ENCODE measurements around the gene MAPK10. TPM values are rescaled to one million over a fixed set of nuclear protein-coding genes. Genes with fewer than 3 reads are reported as not detected.
A peak's percentile ranks its signal among the peaks of the same experiment; 100 is the strongest.

Gene MAPK10
- total RNA-seq, 1 donor from 2014 or later: 92.6 TPM

GRCh38 chr4:86366920-86367319, 7.1 kb upstream of the MAPK10 start:
- Mint-ChIP-seq H3K27me3 (ENCODE audit: unreplicated experiment) (no peaks in the 10 kb centered on the region), H3K36me3 (ENCODE audit: unreplicated experiment) (no peaks in the 10 kb centered on the region), H3K9me3 (ENCODE audit: unreplicated experiment) (no peaks in the 10 kb centered on the region), H3K4me3 (ENCODE audit: unreplicated experiment) (no peak overlapping the region), H3K27ac (ENCODE audit: unreplicated experiment) (no peak overlapping the region), H3K4me1 (ENCODE audit: low read depth, unreplicated experiment) (no peaks in the 10 kb centered on the region)
- DNase-seq: no peak
- no peak for TF ChIP-seq CTCF (IDR thresholded peaks at IDR 0.05; ENCODE audit: partially characterized antibody, unreplicated experiment)

- Mint-ChIP-seq H3K4me3 (ENCODE audit: unreplicated experiment) (no peak overlapping the region), H3K36me3 (ENCODE audit: unreplicated experiment) (no peaks in the 10 kb centered on the region), H3K9me3 (ENCODE audit: unreplicated experiment) (peaks cover 10% of the 10 kb centered on the region), H3K27ac (ENCODE audit: unreplicated experiment) (no peak overlapping the region), H3K4me1 (ENCODE audit: low read depth, unreplicated experiment) (peaks cover 23% of the 10 kb centered on the region), H3K27me3 (ENCODE audit: unreplicated experiment) (peaks cover 7% of the 10 kb centered on the region)
- no peak for TF ChIP-seq CTCF (IDR thresholded peaks at IDR 0.05; ENCODE audit: partially characterized antibody, unreplicated experiment)
- no peak for DNase-seq
Measured at GRCh38 chr4:86362510-86362909, 2.7 kb upstream of the MAPK10 start.

- Mint-ChIP-seq H3K9me3 (ENCODE audit: unreplicated experiment) (peaks cover 10% of the 10 kb centered on the region), H3K4me3 (ENCODE audit: unreplicated experiment) (peak overlapping the region; percentile 93), H3K27ac (ENCODE audit: unreplicated experiment) (peak overlapping the region; percentile 98), H3K4me1 (ENCODE audit: low read depth, unreplicated experiment) (peaks cover 34% of the 10 kb centered on the region), H3K27me3 (ENCODE audit: unreplicated experiment) (peaks cover 7% of the 10 kb centered on the region), H3K36me3 (ENCODE audit: unreplicated experiment) (no peaks in the 10 kb centered on the region)
- peak; percentile 15 for DNase-seq
- TF ChIP-seq CTCF (IDR thresholded peaks at IDR 0.05; ENCODE audit: partially characterized antibody, unreplicated experiment): no peak
Measured at GRCh38 chr4:86358257-86358656, 1.6 kb downstream of the MAPK10 start.

GRCh38 chr4:86357608-86358007, 2.2 kb downstream of the MAPK10 start:
- peak; percentile 19 for DNase-seq

More at GRCh38 chr4:86357608-86358007, 2.2 kb downstream of the MAPK10 start:
- Mint-ChIP-seq H3K36me3 (ENCODE audit: unreplicated experiment) (no peaks in the 10 kb centered on the region), H3K4me3 (ENCODE audit: unreplicated experiment) (peak overlapping the region; percentile 93), H3K27ac (ENCODE audit: unreplicated experiment) (peak overlapping the region; percentile 97), H3K4me1 (ENCODE audit: low read depth, unreplicated experiment) (peaks cover 34% of the 10 kb centered on the region), H3K27me3 (ENCODE audit: unreplicated experiment) (peaks cover 7% of the 10 kb centered on the region), H3K9me3 (ENCODE audit: unreplicated experiment) (peaks cover 10% of the 10 kb centered on the region)
- TF ChIP-seq CTCF (IDR thresholded peaks at IDR 0.05; ENCODE audit: partially characterized antibody, unreplicated experiment): no peak

Data from glutamatergic neuron (in vitro differentiated cells).